WTC11 (cell line): ENCODE measurements around the gene TMEM86A. TPM values are rescaled to one million over a fixed set of nuclear protein-coding genes. Genes with fewer than 3 reads are reported as not detected.

Source experiments
- ATAC-seq: fragments of 200-7000 bp; cut with Tn5 transposase; 2 replicates; pipeline ENCODE4 v1.10.0; 2021; ENCODE audit warnings: mild to moderate bottlenecking, moderate library complexity
- Bru-seq: library from RNA; stranded (reverse); fragments of 400-500 nt; gene quantifications from one replicate; lab custom pipeline; 2021; lab: Mats Ljungman, UMichigan
- CTCF ChIA-PET: fragments of 300-600 bp; sonication (Branson Sonifier 250); formaldehyde crosslinking; loops from one replicate; lab custom pipeline; 2021; ENCODE audit warnings: antibody characterized with exemption; lab: Charles Lee
- POLR2A ChIA-PET: fragments of 350-600 bp; sonication (Branson Sonifier 250); formaldehyde crosslinking; loops from one replicate; lab custom pipeline; 2021; ENCODE audit warnings: antibody characterized with exemption; lab: Charles Lee
- DNase-seq: peaks from one replicate; pipeline ENCODE4 v3.0.0; 2021; ENCODE audit warnings: low spot score
- H3K27ac Mint-ChIP-seq: 2 replicates; pipeline ENCODE4 v1.8.0; 2021; ENCODE audit warnings: mixed read lengths
- H3K27me3 Mint-ChIP-seq: 2 replicates; pipeline ENCODE4 v1.8.0; 2021; ENCODE audit warnings: low read depth, mild to moderate bottlenecking, moderate library complexity, mixed read lengths
- H3K36me3 Mint-ChIP-seq: 2 replicates; pipeline ENCODE4 v1.8.0; 2021; ENCODE audit warnings: mixed read lengths
- H3K4me1 Mint-ChIP-seq: 2 replicates; pipeline ENCODE4 v1.8.0; 2022; ENCODE audit warnings: mixed read lengths
- H3K4me3 Mint-ChIP-seq: 2 replicates; pipeline ENCODE4 v1.8.0; 2021; ENCODE audit warnings: mild to moderate bottlenecking, moderate library complexity, mixed read lengths
- H3K9me3 Mint-ChIP-seq: 2 replicates; pipeline ENCODE4 v1.8.0; 2021; ENCODE audit warnings: mixed read lengths
- CBFB ChIP-seq: sonication (generic); formaldehyde crosslinking; IDR thresholded peaks from 2 replicates; pipeline ENCODE4 v1.8.1; 2022; ENCODE audit warnings: mild to moderate bottlenecking, low read depth, missing genetic modification reagents
- FOXK1 ChIP-seq: sonication (generic); formaldehyde crosslinking; IDR thresholded peaks from 2 replicates; pipeline ENCODE4 v1.8.0; 2022; ENCODE audit warnings: mild to moderate bottlenecking, moderate library complexity, missing genetic modification reagents
- FOXP1 ChIP-seq: sonication (generic); formaldehyde crosslinking; IDR thresholded peaks from 2 replicates; pipeline ENCODE4 v1.8.0; 2022; ENCODE audit warnings: missing genetic modification reagents, mild to moderate bottlenecking, moderate library complexity, borderline replicate concordance
- GRHL2 ChIP-seq: fragments of 250-450 bp; sonication (Bioruptor Pico); IDR thresholded peaks from 2 replicates; pipeline ENCODE4 v1.8.0; 2022; ENCODE audit warnings: mild to moderate bottlenecking, moderate library complexity; ENCODE audit not compliant: insufficient replicate concordance, severe bottlenecking
- JAZF1 ChIP-seq: fragments of 250-450 bp; sonication (Bioruptor Pico); IDR thresholded peaks from 2 replicates; pipeline ENCODE4 v1.9.0; 2021; ENCODE audit warnings: moderate library complexity, mild to moderate bottlenecking, inconsistent platforms
- JUN ChIP-seq: sonication (generic); formaldehyde crosslinking; IDR thresholded peaks from 2 replicates; pipeline ENCODE4 v1.8.0; 2023; ENCODE audit warnings: mild to moderate bottlenecking, missing genetic modification reagents
- NFYB ChIP-seq: sonication (generic); formaldehyde crosslinking; conservative IDR thresholded peaks from 2 replicates; pipeline ENCODE4 v1.8.0; 2022; ENCODE audit warnings: low read depth, missing genetic modification reagents
- OVOL2 ChIP-seq: fragments of 250-450 bp; sonication (Bioruptor Pico); IDR thresholded peaks from 2 replicates; pipeline ENCODE4 v1.9.0; 2021; ENCODE audit warnings: mild to moderate bottlenecking, borderline replicate concordance
- SMAD4 ChIP-seq: sonication (generic); formaldehyde crosslinking; IDR thresholded peaks from 2 replicates; pipeline ENCODE4 v1.8.0; 2022; ENCODE audit warnings: mild to moderate bottlenecking, missing genetic modification reagents
- TCF7 ChIP-seq: sonication (generic); formaldehyde crosslinking; IDR thresholded peaks from 2 replicates; pipeline ENCODE4 v1.8.0; 2022; ENCODE audit warnings: mild to moderate bottlenecking, low read depth, missing genetic modification reagents, moderate library complexity
- TEAD4 ChIP-seq: sonication (generic); formaldehyde crosslinking; IDR thresholded peaks from 2 replicates; pipeline ENCODE4 v1.8.0; 2022; ENCODE audit warnings: mild to moderate bottlenecking, missing genetic modification reagents
- ZBTB21 ChIP-seq: sonication (generic); formaldehyde crosslinking; IDR thresholded peaks from 2 replicates; pipeline ENCODE4 v1.8.1; 2023; ENCODE audit warnings: mild to moderate bottlenecking, missing genetic modification reagents, borderline replicate concordance
- ZNF219 ChIP-seq: sonication (generic); formaldehyde crosslinking; IDR thresholded peaks from 2 replicates; pipeline ENCODE4 v1.8.0; 2023; ENCODE audit warnings: missing genetic modification reagents, mild to moderate bottlenecking, borderline replicate concordance
- ZNF396 ChIP-seq: fragments of 250-450 bp; sonication (Bioruptor Pico); IDR thresholded peaks from 2 replicates; pipeline ENCODE4 v1.8.0; 2021; ENCODE audit warnings: mild to moderate bottlenecking, moderate library complexity, borderline replicate concordance
- long read RNA-seq, 3 experiments: library from RNA in 1 of 3; library from capped mRNA in 1 of 3; library from polyadenylated mRNA in 1 of 3; unstranded in 2 of 3; stranded (forward) in 1 of 3; transcript quantifications; one replicate each; pipeline ENCODE4 v2.0.0, GENCODE V29; 2021
- total RNA-seq: library from RNA; stranded (reverse); gene quantifications from 3 replicates; pipeline ENCODE4 v1.2.3, GENCODE V29; 2021
- TF ChIP-seq, protein P1 (sequence below): sonication (generic); formaldehyde crosslinking; IDR thresholded peaks from 2 replicates; pipeline ENCODE4 v1.8.0; 2022; ENCODE audit warnings: mild to moderate bottlenecking, missing genetic modification reagents
- TF ChIP-seq, protein P2 (sequence below): fragments of 250-450 bp; sonication (Bioruptor Pico); IDR thresholded peaks from 2 replicates; pipeline ENCODE4 v1.9.0; 2021; ENCODE audit warnings: mild to moderate bottlenecking
- TF ChIP-seq, protein P3 (sequence below): sonication (generic); formaldehyde crosslinking; IDR thresholded peaks from 2 replicates; pipeline ENCODE4 v1.8.0; 2022; ENCODE audit warnings: missing genetic modification reagents
- TF ChIP-seq, protein P4 (sequence below): sonication (generic); formaldehyde crosslinking; IDR thresholded peaks from 2 replicates; pipeline ENCODE4 v1.8.0; 2022; ENCODE audit warnings: mild to moderate bottlenecking, missing genetic modification reagents
- TF ChIP-seq, protein P5 (sequence below): sonication (generic); formaldehyde crosslinking; IDR thresholded peaks from 2 replicates; pipeline ENCODE4 v1.8.1; 2022; ENCODE audit warnings: low read depth, missing genetic modification reagents, borderline replicate concordance
- TF ChIP-seq, protein P6 (sequence below): sonication (generic); formaldehyde crosslinking; IDR thresholded peaks from 2 replicates; pipeline ENCODE4 v1.8.1; 2022; ENCODE audit warnings: mild to moderate bottlenecking, moderate library complexity, missing genetic modification reagents
- TF ChIP-seq, protein P7 (sequence below): sonication (generic); formaldehyde crosslinking; IDR thresholded peaks from 2 replicates; pipeline ENCODE4 v1.8.1; 2022; ENCODE audit warnings: missing genetic modification reagents, borderline replicate concordance
- TF ChIP-seq, protein P8 (sequence below): fragments of 250-450 bp; sonication (Bioruptor Pico); IDR thresholded peaks from 2 replicates; pipeline ENCODE4 v2.1.2; 2022; ENCODE audit warnings: mild to moderate bottlenecking, moderate library complexity

TMEM86A gene, protein sequence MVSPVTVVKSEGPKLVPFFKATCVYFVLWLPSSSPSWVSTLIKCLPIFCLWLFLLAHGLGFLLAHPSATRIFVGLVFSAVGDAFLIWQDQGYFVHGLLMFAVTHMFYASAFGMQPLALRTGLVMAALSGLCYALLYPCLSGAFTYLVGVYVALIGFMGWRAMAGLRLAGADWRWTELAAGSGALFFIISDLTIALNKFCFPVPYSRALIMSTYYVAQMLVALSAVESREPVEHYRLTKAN
- total RNA-seq (1.3 to 1.7 TPM (median 1.6 TPM) in 3 replicates), Bru-seq, nascent RNA (percentile 50 among the genes with signal in this experiment)
- long read RNA-seq, experiment 1, partial matches to known transcripts: 0 of 2 reads
- long read RNA-seq, experiment 1, other reads (novel, unspliced or antisense): 0 of 2 reads
- long read RNA-seq, experiment 2, partial matches to known transcripts: 0 of 2 reads
- long read RNA-seq, experiment 2, other reads (novel, unspliced or antisense): 2 of 2 reads
- long read RNA-seq, experiment 3: 0 reads

DNA sequence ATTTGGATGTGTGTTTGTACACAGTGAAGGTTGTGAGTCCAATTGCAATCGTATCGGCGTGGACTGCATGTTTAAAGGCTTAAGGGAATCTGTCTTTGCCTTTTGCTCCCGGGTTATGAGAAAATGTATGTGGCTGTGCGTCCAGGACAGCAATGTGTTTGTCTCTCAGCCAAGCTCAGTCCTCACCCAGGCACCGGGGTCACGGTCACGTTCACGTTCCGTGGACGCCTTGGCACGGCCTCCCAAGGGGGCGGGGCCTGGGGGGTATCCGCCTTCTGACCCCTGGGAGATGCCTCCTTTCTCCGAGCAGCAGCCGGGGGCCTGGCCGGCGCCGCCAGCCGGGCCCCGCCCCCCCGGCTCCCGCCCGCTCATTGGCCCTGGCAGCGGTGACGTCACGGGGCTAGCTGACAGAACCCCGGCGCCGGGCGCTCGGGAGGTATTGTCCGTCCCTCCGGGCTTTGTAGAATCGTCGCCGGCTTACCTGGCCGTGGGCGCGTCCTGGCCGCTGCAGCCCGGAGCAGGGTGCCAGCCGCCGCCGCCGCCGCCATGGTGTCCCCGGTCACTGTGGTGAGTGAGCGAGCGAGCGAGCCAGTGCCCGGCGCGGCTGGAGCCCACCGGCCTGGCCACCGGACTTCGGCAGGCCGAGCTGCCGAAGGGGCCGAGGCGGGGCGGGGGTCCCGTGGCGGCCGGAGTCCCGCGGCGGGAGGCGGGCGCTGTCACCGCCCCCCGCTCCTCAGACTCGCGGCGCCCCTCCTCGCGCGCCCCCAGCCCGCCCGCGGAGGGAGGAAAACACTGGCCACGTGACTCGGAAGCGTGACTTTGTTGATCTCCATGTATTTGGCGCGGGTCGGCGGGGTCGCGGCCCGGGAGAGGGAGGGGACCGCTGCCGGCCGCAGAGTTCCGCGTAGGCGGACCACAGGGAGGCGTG lies at the start of gene TMEM86A:
TMEM86A (plus strand) TSS at position 439 of the 928 bp plus-strand sequence; CDS start at position 547, 108 bp downstream.
- H3K4me1 Mint-ChIP-seq: peaks cover 8% of the 10 kb centered on the region
- ATAC-seq (peak; percentile 93), DNase-seq (peak; percentile 94)
- no peak within 1 kb of the TSS for H3K27ac Mint-ChIP-seq
- H3K27me3 Mint-ChIP-seq: peaks cover 67% of the 10 kb centered on the region
- H3K4me3 Mint-ChIP-seq: peak within 1 kb of the TSS; percentile 71
- ChIA-PET CTCF (interaction anchor here (0.7 to 2.8 kb wide), 2 partner anchors 23 to 158 kb away, joined by 3 to 13 read pairs; no protein-coding TSS in a partner anchor), POLR2A (no interaction called here)
- H3K36me3 Mint-ChIP-seq: no peaks in the 10 kb centered on the region
- H3K9me3 Mint-ChIP-seq: no peaks in the 10 kb centered on the region
- TF ChIP-seq FOXK1: peak; percentile 95
- TF ChIP-seq SMAD4 (CRISPR knock-in tag): no peak
- no peak for TF ChIP-seq ZNF396 (CRISPR knock-in tag)
- TF ChIP-seq, protein P1, sequence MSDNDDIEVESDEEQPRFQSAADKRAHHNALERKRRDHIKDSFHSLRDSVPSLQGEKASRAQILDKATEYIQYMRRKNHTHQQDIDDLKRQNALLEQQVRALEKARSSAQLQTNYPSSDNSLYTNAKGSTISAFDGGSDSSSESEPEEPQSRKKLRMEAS: 0 out of 2 replicates have a peak, but pooled peaks have one; percentile 18
- TF ChIP-seq, protein P2, sequence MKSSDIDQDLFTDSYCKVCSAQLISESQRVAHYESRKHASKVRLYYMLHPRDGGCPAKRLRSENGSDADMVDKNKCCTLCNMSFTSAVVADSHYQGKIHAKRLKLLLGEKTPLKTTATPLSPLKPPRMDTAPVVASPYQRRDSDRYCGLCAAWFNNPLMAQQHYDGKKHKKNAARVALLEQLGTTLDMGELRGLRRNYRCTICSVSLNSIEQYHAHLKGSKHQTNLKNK: no peak
- TF ChIP-seq GRHL2 (CRISPR knock-in tag): no peak
- no peak for TF ChIP-seq ZNF219 (CRISPR knock-in tag)
- no peak for TF ChIP-seq OVOL2
- TF ChIP-seq, protein P3, sequence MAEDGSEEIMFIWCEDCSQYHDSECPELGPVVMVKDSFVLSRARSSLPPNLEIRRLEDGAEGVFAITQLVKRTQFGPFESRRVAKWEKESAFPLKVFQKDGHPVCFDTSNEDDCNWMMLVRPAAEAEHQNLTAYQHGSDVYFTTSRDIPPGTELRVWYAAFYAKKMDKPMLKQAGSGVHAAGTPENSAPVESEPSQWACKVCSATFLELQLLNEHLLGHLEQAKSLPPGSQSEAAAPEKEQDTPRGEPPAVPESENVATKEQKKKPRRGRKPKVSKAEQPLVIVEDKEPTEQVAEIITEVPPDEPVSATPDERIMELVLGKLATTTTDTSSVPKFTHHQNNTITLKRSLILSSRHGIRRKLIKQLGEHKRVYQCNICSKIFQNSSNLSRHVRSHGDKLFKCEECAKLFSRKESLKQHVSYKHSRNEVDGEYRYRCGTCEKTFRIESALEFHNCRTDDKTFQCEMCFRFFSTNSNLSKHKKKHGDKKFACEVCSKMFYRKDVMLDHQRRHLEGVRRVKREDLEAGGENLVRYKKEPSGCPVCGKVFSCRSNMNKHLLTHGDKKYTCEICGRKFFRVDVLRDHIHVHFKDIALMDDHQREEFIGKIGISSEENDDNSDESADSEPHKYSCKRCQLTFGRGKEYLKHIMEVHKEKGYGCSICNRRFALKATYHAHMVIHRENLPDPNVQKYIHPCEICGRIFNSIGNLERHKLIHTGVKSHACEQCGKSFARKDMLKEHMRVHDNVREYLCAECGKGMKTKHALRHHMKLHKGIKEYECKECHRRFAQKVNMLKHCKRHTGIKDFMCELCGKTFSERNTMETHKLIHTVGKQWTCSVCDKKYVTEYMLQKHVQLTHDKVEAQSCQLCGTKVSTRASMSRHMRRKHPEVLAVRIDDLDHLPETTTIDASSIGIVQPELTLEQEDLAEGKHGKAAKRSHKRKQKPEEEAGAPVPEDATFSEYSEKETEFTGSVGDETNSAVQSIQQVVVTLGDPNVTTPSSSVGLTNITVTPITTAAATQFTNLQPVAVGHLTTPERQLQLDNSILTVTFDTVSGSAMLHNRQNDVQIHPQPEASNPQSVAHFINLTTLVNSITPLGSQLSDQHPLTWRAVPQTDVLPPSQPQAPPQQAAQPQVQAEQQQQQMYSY (CRISPR knock-in tag): no peak
- TF ChIP-seq ZBTB21 (CRISPR knock-in tag): no peak
- no peak for TF ChIP-seq JUN (CRISPR knock-in tag)
- TF ChIP-seq, protein P4, sequence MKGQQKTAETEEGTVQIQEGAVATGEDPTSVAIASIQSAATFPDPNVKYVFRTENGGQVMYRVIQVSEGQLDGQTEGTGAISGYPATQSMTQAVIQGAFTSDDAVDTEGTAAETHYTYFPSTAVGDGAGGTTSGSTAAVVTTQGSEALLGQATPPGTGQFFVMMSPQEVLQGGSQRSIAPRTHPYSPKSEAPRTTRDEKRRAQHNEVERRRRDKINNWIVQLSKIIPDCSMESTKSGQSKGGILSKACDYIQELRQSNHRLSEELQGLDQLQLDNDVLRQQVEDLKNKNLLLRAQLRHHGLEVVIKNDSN: peak; percentile 82
- no peak for TF ChIP-seq TCF7
- TF ChIP-seq, protein P5, sequence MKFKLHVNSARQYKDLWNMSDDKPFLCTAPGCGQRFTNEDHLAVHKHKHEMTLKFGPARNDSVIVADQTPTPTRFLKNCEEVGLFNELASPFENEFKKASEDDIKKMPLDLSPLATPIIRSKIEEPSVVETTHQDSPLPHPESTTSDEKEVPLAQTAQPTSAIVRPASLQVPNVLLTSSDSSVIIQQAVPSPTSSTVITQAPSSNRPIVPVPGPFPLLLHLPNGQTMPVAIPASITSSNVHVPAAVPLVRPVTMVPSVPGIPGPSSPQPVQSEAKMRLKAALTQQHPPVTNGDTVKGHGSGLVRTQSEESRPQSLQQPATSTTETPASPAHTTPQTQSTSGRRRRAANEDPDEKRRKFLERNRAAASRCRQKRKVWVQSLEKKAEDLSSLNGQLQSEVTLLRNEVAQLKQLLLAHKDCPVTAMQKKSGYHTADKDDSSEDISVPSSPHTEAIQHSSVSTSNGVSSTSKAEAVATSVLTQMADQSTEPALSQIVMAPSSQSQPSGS (CRISPR knock-in tag): no peak
- TF ChIP-seq, protein P6, sequence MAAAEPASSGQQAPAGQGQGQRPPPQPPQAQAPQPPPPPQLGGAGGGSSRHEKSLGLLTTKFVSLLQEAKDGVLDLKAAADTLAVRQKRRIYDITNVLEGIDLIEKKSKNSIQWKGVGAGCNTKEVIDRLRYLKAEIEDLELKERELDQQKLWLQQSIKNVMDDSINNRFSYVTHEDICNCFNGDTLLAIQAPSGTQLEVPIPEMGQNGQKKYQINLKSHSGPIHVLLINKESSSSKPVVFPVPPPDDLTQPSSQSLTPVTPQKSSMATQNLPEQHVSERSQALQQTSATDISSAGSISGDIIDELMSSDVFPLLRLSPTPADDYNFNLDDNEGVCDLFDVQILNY (CRISPR knock-in tag): peak; percentile 17; the same call in 1 of the 2 replicates
- 0 out of 2 replicates have a peak, but pooled peaks have one; percentile 21 for TF ChIP-seq FOXP1 (CRISPR knock-in tag)
- 0 out of 2 replicates have a peak, but pooled peaks have one; percentile 65 for TF ChIP-seq CBFB (CRISPR knock-in tag)
- TF ChIP-seq NFYB: no peak
- TF ChIP-seq, protein P7, sequence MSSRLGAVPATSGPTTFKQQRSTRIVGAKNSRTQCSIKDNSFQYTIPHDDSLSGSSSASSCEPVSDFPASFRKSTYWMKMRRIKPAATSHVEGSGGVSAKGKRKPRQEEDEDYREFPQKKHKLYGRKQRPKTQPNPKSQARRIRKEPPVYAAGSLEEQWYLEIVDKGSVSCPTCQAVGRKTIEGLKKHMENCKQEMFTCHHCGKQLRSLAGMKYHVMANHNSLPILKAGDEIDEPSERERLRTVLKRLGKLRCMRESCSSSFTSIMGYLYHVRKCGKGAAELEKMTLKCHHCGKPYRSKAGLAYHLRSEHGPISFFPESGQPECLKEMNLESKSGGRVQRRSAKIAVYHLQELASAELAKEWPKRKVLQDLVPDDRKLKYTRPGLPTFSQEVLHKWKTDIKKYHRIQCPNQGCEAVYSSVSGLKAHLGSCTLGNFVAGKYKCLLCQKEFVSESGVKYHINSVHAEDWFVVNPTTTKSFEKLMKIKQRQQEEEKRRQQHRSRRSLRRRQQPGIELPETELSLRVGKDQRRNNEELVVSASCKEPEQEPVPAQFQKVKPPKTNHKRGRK: no peak
- no peak for TF ChIP-seq JAZF1 (CRISPR knock-in tag)
- TF ChIP-seq TEAD4 (CRISPR knock-in tag): no peak
- TF ChIP-seq, protein P8, sequence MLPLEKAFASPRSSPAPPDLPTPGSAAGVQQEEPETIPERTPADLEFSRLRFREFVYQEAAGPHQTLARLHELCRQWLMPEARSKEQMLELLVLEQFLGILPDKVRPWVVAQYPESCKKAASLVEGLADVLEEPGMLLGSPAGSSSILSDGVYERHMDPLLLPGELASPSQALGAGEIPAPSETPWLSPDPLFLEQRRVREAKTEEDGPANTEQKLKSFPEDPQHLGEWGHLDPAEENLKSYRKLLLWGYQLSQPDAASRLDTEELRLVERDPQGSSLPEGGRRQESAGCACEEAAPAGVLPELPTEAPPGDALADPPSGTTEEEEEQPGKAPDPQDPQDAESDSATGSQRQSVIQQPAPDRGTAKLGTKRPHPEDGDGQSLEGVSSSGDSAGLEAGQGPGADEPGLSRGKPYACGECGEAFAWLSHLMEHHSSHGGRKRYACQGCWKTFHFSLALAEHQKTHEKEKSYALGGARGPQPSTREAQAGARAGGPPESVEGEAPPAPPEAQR (CRISPR knock-in tag): no peak
